SH-SY5Y (cell line): Measurements from ENCODE around the gene NPSR1.

Source experiments
- GATA2 ChIP-seq: IDR thresholded peaks from 2 replicates; pipeline ENCODE4 v1.6.1; 2011; ENCODE audit warnings: mild to moderate bottlenecking, low read depth, low read length
- GATA3 ChIP-seq: IDR thresholded peaks from 2 replicates; pipeline ENCODE4 v1.6.1; 2011; ENCODE audit warnings: low read depth, mild to moderate bottlenecking, low read length, moderate library complexity

DNA sequence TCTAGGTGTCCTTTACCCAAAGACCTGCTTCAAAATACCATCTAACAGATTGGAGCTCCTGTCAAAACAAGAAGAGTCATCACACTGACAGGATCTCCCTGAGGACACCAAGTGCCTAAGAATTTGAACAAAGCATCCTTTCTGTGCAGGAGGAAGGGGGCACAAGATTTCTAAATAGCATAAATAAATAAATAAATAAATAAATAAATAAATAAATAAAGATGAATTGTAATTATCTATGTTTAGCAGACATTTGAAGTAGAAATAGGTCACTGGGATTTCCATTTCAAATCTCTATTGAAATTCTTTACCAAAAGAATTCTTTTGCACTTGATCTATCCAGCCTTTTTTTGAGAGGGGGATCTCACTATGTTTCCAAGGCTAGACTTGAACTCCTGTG, 65.3 kb downstream of the NPSR1 start:
- TF ChIP-seq GATA3 (no peak), GATA2 (no peak)
